NCI-H774 (cell line): ENCODE results near the gene UBA7.
"Not testable (repeated sequence)": the region's sequence is repeated elsewhere in the genome, so short reads cannot be mapped to it uniquely, and the experiment has no call there.

Source experiments
- DNase-seq: peaks from one replicate; lab custom pipeline; 2025; lab: John Stamatoyannopoulos, UW

UBA7 gene

DNA sequence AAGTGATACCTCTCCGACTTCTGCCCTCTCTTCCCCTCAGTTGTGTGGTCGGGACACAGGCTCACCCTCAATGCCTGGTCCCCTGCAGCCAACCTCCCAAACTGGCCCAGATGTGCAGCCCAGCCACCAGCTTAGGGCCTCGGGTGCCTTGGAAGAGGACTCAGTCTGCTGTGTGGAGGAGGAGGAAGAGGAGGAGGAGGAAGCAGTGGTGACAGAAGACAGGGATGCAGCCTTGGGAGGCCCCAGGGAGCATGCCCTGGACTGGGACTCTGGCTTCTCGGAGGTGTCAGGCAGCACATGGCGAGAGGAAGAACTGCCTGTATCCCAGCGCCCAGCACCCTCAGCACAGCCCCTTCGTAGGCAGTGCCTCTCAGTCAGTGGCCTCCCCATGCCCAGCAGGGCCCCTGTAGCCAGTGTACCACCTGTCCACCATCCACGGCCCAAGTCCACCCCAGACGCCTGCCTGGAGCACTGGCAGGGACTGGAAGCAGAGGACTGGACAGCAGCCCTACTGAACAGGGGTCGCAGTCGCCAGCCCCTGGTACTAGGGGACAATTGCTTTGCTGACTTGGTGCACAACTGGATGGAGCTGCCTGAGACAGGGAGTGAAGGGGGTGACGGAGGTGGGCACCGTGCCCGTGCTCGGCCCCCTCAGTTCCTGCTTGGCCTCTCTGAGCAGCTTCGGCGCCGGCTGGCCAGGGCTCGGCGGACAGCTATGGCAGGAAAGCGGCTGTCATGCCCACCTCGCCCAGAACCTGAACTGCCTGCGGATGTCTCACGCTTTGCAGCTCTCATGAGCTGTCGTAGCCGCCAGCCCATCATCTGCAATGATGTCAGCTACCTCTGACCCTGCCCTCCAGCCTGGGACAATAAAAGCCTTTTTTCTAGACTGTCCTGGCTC is 9.4 kb downstream of the UBA7 start:
- DNase-seq, result no peak

DNA sequence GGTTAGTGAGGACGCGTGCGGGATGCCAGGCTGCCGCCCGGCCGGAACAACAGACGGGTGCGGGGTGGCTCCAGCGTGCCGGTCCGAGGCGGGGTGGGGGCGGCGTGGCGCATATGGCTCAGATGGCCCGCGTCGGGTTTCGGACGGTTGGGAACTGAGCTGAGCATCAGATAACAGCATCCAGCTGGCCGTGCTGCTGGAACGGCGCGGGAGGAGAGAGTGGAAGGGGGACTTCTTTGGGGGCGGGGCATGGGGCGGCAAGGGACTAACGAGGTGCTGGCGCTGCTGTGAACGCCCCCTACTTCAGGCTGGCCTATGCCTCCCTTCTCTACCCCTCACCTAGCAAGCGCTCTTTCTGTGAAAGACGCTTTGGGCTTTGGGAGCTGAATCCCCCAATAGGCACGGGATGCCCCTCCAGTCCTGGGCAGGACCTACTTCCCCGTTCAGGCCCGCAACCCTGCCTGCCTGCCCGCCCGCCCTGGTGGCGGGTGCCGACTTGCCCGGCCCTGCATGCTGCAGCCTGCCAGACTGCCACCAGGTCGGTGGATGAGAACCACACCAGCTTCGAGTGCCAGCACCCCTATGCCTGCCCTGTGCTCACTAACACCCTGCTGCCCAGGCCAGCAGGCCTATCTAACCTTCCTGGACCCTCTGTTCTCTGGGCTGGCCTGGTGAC is 10.2 kb downstream of the UBA7 start:
- no peak for DNase-seq

DNA sequence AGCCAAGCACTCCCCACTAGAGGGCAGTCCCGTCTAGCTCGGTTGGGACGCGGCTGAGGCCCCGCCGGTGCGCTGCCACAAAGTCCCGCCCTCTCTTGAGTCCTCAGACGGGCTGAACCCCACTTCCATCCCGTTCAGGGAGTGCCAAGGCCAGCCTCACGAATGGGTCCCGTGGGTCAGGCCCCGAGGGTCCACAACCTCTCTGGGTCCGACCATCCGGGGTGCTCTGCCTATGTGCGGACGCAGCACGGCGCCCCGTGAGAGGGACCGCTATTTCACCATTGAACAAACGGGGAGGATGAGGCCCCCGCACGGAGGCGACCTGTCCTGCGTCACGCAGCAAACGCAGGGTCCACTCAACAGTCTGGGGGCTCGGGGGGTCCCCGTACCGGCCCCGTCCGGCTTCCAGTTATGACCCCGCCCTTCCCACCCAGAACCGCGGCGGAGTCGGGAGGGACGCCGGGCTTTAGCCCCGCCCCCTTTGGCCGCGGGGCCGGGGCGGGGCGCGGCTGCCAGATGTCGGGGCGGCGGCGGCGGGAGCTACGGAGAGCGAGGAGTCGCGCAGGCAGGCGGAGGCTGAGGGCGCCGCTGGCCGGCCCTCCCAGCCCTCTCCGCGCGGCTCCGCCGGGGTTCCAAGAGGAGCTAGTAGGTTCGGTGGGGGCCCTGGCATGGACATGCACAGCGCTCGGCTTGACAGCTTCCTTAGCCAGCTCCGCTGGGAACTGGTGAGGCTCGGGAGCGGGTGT is 10.9 kb downstream of the UBA7 start, which contains the start of gene INKA1:
Gene INKA1 (plus strand): TSS at position 543 of the 746 bp plus-strand sequence. CDS start 132 bp downstream, at position 675.
- peak; percentile 52 for DNase-seq

DNA sequence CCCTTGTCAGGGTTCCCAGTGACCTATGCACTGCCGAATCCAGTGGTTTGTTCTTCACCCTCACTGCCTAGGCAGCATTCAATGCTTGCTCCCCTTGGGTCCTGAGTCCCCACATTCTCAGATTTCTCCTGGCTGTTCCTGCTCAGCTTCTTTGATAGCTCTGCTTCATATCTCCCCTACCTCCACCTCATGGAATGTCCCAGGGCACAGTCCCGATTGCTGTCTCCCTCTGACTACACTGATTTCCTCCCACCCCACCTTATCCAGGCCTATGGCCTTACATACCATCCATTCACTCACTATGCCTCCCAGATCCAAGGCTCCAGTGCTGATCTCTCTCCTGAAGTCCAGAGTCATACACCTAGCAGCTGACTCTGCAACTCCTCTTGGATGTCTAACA is 12.6 kb downstream of the UBA7 start:
- no peak for DNase-seq

DNA sequence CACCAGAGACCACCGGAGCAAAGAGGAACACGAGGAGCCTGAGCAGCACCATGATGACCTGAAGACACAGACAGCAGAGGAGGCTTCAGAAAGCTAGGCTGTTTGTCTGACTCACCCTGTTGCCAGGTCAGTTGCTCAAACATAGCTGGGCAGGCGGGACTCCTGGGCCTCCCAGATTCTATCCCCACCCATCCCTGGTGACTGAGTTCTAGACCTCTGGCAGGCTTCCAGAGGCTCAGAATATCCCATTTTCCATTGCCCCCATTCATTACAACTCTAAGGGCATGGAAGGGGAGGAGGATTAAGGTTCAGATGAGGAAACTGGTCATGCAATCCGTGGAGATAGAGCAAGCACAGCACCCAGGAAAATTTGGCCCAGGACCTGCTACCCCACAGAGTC is 14.0 kb downstream of the UBA7 start, which contains the start of gene CDHR4:
Gene CDHR4 (minus strand): TSS at position 113 of the 400 bp plus-strand sequence. CDS start 61 bp downstream, at position 52.
- DNase-seq, result no peak

DNA sequence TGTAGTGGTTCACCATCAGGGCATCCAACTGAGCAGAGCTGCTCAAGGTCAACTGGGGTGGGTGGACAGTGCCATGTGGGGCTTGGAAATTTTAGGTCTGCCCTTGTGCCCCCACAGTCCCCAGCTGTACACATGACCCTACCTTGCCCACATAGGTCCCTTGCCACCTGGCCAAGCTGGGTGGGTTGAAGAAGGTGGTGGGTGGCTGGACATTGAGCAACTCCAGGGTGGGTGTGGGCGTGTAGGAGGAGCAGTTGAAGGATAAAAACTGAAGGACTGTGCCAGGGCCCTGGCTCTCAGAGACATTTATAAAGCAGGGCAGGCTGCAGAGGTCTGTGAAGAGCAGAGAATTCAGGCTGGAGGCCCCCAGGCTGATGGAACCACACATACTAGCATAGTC is 14.6 kb downstream of the UBA7 start:
- no peak for DNase-seq

DNA sequence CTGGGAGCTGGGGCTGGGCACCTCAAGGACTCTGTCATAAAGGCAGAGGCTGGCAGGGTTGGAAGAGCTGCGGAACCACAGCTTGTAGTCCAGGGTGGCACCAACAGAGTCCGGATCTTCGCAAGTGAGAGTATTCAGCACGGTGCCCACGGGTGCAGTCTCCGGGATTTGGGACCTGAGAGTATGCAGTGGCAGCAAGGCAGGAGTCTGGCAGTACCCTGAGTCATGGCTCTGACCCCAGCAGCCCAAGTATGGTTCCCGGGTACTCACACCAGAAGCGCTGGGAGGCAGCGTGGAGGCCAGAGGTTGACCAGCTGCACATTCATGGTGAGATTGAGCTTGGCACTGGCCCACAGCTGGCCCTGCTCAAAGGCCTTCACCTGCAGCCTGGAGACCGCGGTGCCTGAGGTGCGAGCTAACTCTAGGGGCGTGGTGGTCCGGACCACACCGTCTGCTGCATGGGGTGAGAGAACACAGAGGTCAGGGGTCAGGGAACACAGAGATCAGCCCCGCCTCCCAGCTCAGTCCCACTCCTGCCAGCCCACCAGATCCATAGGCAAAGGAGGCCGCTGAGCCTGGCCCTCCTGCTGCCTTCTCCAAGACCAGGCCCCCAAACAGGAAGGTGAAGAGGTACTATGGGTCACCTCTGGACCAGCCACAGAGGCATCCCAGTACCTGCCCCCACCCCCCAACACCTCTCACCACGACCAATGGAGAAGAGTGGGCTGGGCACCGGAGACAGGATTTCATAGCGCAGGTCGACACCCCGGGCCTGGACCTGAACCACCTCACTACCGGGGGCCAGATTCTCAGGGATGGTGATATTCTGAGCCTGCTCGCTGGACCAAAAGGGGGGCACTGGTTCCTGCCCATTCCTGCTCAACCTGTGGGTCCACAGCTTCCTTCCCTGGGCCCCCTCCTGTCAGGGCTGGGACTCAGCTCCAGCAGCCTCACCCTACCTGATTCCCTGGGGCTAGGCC is 18.5 kb downstream of the UBA7 start:
- DNase-seq, result no peak

DNA sequence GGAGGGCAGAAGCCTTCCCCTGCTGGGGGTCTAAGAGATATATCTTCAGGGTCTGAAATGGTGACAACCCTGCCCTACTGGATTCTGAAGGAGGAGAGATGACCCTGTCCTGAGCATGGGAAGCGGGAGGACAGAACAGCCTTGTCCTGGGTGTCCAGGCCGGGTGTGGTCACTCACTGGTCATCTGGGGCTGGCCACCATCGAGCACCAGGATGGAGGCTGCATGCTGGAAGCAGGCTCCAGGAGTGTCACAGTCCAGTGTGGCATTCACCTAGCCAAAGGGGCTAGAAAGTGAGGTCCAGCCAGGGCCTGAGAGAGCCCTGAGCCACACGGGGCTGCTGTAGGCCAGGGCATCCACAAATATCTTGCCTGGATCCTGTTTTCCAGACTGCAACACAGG is 19.3 kb downstream of the UBA7 start:
- DNase-seq, result no peak

DNA sequence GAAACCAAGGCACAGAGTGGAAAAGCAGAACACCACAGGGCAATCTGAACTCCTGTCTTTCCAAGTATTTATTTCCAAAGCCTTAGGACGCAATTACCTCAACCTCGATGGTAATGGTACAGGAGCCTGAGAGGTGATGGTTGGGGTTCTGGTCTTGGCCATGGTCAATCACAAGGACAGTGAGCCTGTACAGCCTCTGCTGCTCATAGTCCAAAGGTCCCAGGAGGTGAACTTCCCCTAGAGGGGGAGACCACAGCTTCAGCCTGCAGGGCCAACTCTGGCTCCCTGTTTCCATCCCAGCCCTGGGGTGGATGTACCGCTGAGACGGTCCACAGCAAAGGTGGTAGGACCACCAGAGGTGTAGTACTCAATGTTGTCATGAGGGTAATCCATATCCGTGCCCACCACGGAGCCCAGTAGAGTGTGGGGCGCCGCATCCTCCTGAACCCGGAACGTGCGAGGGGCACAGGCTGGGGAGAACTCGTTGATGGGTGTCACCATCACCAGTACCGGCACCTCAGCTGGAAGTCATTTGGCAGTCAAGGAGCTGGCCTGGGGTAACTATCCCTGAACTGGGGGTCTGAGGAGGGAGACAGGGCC is 20.2 kb downstream of the UBA7 start:
- no peak for DNase-seq

DNA sequence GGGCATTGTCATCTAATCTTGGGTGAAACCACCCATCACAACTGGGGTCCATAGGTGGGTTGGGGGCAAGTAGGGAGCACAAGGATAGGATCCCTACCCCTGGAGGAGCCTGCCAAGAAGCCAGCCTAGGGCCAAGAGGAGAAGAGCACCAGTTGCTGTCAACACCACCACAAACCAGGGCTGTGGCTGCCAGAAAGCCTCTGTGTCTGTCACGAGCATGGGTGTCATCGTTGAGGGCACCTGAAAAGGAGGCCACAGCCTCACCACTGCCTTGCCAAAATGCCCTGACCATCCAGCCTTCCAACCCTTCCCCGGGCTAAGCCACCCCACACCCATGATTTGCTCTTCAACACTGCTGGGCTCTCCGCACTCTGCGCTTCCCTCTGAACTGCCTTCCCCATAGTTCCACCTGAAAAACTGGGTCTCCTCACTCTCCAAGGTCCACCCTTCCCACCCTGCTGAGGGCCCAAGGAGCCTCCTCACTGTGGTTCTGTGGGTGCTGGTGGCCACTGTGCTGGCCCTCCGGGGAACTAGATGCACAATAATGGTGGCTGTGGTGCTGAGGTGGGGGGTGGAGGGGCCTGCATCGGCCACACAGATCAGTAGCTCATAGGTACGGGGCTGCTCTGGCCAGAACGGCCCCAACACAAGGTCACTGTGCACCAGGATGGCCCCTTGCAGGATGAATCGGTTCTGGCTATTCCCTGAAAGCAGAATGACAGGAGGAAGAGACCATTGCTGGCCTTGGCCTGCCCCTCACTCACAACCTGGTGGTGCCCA is 21.2 kb downstream of the UBA7 start:
- DNase-seq, result no peak

DNA sequence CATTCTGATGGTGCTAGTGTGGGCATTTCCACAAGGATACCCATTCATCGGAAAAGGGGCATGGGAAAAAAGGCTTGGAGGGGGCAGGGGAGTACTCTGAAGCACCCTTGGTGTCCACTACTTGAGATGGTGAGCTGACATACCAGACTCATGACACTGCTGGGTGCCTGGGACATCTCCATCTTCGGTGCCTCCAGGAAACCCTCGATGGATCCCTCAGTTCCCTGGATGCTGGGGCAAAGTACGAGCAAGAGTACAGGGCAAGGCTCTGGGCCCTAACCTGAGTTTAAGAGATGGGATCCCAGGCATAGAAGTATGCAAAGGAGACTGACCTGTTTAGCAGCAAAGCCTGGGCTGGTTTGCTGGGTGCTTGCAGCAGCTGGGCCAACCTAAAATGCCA is 22.2 kb downstream of the UBA7 start:
- DNase-seq, result no peak

DNA sequence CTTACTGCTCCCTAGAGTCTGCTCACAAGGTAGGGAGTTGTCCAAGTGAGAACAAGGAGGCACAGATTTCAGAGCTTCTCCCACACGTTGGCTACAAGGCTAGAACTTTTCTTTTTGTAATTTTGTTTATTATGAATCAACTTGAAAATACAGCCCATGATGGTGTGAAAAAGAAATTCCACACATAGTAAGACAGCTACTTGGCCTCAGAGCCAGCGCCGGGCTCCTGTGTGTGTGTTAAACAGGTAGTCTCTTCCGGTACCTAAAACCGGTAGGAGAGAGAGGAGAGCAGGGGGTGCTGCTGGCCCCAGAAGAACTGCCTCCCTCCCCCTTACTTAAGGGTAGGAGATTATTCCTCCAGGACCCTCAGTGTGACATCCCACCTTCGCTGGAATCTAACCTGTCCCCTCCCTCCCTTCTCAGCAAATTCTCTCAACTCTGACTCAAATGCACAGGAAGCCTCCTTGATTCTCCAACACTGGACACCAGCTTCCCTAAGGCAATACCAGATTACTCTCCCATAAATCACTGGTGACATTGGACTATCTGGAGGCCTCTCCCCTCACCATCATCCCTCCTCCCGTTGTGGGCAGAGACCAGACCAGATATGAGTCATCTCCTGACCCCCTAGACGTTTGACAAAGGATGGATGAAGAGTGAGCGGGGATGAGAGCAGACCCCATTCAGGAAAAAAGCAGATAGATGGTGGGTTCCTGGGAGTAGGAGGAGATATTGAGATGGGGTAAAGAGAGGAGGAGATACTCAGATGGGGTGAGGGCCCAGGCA is 22.9 kb downstream of the UBA7 start:
- DNase-seq, result no peak

DNA sequence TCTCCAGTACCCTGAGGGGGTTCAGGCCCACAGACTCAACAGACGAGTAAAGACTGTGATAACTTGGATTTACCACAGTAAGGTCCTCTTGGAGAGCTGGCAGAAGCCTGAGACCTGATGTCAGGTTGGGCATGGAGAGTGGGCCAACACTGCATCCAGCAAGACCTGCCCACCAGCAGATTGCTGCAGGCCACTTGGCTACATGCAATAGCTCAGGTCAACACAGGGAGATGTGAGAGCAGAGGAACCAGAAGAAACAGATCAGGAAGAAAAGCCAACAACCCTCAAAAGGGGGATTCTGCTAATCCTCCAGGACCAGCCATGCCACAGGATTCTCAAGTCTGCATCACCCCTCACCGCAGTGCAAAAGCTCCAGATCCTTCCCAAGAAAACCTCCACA is 25.7 kb downstream of the UBA7 start:
- no peak for DNase-seq

DNA sequence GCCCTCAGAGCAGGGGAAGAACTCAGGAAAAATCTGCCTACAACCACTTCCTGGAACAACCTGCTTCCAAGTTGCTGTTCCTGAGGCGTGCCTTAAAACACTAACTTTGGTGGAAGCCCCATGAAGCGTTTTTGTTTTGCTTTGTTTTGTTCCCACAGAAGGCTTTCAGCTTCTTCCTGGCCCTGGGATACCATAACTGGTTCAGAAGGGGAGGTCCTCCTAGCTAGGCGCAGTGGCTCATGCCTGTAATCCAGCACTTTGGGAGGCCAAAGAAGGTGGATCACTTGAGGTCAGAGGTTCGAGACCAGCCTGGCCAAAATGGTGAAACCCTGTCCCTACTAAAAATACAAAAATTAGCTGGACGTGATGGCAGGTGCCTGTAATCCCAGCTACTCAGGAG is 26.2 kb downstream of the UBA7 start:
- no peak for DNase-seq

DNA sequence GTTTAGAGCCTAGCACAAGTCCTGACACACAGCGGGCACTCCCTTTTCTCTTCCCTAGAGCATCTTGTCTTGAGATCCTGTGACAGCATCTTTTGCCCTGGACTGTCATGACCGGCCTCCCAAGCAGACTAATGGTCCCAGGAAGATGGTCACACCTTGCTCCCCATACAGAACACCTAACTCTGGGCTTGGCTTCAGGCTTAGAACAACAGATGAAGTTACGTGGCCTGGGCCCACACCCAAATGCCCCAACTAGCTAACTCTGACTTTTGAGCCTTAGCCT is 26.6 kb downstream of the UBA7 start:
- no peak for DNase-seq

DNA sequence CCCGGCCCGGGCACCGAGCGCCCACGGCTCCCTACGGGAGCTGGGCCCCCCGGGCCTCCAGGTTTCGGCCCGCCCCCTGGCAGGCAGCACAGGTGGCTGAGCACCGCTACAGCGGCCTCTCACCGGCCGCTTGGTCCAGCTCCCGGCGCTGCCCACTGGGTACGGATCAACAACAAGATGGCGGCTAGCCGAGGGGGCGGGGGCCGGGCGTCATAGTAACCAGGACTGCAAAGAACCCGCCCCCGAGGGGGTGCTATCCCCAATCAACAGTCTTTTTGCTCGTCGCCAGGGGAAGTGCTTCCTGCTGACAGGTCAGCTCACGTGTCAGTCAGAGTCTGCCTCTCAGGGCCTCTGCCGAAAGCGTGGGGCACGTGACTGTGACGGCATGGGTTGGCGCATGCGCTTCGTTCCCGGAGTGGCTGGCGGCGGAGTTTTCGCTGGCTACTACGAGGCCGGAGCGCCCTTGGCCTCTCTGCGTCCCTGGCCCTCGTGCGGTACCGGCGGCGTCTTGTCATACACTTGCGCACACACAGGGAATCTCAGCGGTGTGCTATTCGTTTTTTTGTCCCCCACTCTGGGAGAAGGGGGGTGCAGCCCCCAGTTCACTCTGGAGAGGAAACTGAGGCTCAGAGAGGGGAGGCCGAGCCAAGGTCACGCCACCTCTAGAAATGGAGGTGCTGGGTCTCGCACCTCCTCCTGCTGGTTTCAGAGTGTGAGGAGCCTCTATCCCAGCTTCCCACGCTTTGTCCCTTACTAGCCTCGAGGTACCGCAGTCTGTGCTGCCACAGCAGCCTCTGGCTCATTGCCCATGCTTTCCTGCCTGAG is 27.2 kb downstream of the UBA7 start, which contains the start of gene IP6K1:
Gene IP6K1 (minus strand): TSS at position 186 of the 825 bp plus-strand sequence. CDS start 38,502 bp downstream, outside the sequence.
- DNase-seq, result peak; percentile 94

DNA sequence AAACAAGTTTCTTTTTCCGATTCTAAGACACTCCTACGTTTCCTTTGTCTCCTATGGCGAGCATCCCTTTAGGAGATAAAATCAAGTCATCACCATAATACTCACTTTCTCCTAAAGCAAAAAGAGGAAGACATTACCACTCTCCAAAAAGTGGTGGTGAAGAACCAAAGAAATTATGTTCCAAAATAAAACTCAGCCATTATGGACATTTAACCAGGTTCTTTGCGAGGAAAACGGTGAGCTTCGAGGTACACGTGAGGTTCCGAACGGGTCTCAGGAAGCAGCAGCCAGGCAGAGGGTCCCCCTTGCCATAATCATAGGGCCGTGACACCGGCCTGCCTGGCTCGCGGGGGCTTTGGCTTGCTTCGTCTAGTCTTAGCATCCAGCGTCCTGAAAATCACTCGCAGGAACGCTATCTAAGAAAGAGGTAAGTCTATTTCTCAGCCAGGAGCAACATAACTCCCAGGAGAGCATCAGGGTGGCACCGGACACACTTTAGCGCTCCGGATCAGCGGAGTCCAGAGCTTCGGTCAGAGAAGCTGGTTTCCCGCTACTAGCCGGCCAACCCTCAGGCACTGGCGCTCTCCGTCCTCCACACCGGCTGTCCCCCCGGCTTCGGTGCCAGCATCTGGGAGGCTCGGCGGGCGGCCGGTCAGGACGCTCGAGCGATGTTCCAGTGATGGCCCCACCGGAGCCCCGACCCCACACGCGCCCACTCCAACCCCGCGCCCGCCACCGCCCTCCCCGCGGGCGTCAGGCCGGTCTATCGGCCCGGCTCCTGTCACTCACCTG is 28.0 kb downstream of the UBA7 start:
- DNase-seq, result no peak

DNA sequence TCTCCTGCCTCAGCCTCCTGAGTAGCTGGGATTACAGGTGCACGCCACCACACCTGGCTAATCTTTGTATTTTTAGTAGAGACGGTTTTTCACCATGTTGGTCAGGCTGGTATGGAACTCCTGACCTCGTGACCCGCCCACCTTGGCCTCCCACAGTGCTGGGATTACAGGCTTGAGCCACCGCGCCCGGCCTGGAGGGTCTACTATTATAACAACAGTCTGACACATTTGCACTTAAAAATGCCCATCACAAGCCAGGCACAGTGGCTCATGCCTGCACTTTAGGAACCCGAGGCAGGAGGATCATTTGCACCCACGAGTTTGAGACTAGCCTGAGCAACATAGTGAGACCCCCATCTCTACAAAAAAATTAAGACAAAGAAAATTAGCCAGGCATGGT is 31.5 kb downstream of the UBA7 start:
- not testable (repeated sequence) for DNase-seq
